Lower leg skin (tissue), 3 donors: ENCODE results near the gene KRI1.
"Not testable (repeated sequence)": the region's sequence is repeated elsewhere in the genome, so short reads cannot be mapped to it uniquely, and the experiment has no call there.

ENCODE experiments used
- CTCF ChIP-seq, 3 donors: fragments of 450-650 bp; IDR thresholded peaks; one replicate each; pipeline ENCODE4 v1.5.1; 2016; ENCODE audit warnings: antibody characterized with exemption in 3 of 3, mild to moderate bottlenecking in 3 of 3, moderate library complexity in 2 of 3
- POLR2A ChIP-seq, 2 donors: fragments of 450-650 bp; IDR thresholded peaks; one replicate each; pipeline ENCODE4 v1.6.1; 2016 to 2017; ENCODE audit warnings: antibody characterized with exemption in 2 of 2, mild to moderate bottlenecking in 1 of 2, moderate library complexity in 1 of 2

GRCh38 chr19:10573793-10574192 lies 8.0 kb upstream of the KRI1 start:
- not testable (repeated sequence) for TF ChIP-seq CTCF, POLR2A (IDR thresholded peaks at IDR 0.05)
